GM18870 (cell line): Measurements from ENCODE around the gene SH3RF1.

Experiments used
- ATAC-seq: cut with Tn5 transposase; IDR thresholded peaks from one replicate; pipeline ENCODE4 v1.9.1; 2021; ENCODE audit warnings: moderate library complexity; ENCODE audit not compliant: unreplicated experiment

Gene SH3RF1

DNA sequence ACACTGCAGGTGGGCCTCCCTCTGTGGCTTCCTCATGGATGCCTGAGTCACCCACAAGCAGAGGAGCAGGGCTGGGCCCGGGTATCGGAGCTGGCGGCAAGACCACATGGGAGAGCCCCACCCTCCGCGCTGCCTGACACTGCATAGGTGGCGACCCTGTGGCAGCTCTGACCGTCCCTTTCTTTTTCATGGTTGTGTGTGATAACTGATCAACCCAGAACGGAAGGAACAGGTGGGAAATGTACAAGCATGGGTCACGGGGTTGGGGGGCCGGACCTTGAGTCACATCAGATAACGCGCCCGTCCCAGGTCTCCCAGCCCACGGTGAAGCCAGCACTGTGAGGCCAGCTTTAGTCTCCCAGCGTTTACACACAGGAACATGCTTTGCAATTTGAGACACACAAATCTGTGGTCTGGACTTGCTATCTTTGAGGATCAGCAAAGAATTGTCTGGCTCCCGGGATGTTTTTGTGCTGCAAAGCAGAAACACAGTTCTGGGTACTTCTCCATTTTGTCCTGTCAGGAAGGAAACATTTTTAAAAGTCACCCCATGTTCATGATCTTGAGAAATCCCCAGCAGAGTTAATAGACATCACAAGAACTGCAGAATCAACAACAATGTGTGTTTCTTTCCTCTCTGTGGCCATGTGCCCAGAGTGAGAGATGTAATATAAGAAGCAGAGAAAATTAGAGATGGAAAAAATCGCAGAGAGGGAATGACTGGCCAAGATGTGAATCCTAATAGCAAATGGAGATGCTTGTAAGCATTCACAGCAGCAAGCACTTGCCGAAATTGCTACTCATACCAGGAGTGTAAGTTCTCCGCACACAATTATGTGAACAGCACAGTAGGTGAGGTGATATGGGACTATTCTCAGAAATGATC is 190.6 kb downstream of the SH3RF1 start:
- ATAC-seq = peak; percentile 88

DNA sequence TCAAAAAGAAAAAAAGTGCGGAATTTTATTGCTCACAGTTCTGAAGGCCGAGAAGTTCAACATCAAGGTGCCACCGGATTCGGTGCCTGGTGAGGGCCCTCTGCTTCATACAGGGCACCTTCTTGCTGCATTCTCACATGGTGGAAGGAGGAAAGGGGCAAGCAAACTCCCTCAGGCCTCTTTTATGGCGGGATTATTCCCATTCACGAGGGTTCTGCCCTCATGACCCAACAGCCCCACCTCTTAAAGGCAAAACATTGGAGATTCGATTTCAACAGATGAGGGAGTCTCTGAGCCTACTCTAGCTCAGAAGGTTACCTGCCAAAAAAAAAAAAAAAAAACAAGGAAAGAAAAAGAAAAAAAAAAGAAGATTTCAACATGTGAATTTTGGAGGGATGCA is 196.6 kb downstream of the SH3RF1 start:
- ATAC-seq = no peak

DNA sequence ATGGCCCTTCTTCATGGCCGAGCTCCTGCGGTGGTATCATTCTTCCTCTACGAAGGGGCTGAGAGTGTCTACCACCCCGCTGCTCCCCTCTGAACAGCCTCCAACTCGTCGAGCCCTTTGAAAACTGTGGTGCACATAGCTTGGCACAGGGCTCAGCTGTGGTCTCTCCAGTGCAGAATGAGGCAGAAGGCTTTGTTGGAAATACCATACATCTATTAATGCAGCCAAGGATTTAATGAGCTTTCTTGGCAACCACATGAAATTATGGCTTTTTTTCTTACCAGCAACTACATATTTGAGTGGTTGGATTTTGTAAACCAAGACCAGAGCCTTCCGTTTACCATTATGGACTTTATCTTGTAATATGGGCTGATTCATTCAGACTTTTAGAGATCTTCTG is 199.0 kb downstream of the SH3RF1 start:
- no peak for ATAC-seq

DNA sequence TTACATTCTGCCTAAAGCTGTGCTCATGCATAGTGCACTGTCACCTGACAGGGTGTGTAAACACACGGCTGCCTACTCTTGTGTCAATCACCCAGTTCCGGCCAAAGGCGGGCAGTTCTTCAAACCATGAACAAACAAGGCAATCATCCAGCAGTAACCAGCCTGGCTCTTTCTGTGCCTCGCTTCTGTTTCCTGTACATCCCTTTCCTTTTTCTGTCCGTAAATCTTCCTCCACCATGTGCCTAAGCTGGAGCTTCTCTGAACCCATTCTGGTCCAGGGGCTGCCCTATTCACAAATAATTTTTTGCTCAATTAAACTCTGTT is 199.9 kb downstream of the SH3RF1 start:
- no peak for ATAC-seq

DNA sequence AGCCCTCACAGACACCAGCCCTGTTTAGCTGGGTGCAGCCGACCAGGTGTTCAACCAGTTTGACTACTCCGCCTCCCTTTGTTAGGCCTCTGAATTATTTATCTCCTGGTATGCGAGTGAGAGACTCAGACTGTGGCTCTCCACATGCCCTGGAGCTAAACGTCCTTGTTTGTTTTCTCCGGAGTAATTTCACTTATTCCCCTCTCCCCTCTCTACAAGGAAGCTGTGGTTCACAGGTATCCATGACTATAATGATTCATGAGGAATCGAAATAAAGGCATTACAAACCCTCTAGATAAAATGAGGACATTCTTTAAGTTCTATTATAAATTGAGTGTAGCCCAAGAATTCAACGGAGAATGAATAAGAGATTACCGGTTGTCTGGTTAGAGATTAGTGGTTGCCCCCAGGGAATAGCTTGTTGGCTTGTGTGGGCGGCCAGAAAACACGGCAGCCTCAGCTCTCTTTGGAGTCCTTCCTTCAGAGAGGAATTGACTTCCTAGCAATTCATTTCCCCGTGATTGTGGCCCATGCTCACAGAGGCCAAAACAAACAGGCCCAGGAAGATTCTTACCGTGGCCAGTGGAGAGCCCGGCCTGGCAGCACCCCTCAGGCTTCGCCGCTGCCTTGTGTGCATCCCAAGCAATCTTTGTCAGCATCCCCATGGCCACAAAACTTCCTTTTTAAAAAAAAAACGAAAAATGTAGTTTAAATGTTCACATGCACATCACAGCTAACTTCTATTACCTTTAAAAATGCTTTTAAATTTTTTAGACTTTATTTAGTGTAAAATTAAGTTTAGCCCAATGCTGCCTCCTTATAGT is 200.5 kb downstream of the SH3RF1 start:
- ATAC-seq = no peak

DNA sequence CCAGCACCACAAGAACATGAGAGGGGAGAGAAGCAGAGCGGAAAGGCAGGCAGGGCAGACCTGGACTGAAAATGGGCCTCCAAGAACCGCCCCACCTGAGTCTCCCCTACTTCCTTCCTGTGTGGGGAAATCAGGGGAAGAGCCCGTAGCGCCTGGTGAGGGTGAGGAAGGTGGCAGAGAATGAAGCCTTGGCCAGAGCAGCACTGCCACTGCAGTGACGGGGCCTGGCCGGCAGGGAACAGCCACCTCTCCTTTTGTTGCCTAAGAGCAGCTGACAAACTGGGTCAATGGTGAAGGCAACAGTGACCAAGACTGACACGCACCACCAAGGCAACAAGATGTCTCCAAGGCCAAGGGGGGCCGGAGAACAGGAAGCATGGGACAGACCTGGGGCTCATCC is 202.3 kb downstream of the SH3RF1 start:
- ATAC-seq = no peak

DNA sequence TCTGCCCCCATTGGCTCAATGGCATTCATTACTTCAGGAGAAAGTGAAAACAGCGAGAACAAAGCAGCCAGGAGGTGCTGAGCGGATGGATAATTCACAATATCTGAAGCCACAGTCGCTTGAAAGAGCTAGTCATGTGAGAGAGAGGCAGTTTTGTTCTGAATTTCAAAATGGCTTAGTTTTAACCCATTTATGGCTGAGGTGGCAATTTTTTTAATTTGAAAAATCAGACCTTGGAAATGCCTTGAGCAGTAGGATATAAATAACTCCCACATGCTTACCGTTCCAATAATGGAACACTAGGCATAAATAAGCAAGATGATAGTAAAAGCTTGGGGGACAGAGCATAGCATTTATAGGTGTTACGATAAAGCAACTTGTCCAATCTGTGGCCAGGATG is 203.8 kb downstream of the SH3RF1 start:
- ATAC-seq = no peak

DNA sequence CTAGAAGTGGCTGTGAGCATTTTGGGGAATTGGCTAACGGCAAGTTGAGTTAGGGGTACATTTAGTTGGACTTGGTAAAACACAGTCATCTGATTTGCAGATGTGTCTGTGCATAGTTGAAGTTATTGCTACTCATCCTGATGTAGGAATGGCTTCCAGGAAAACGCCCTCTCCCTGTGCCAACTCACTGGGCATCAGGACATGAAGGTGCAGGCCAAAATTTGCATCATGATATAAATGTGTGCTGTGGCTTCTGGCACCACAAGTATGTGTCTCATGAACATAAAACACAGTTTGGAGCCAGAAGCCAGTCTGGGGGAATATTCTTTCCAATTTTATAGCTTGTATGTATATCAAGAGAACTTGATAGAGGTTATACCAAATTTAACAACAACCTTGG is 206.5 kb downstream of the SH3RF1 start:
- no peak for ATAC-seq

DNA sequence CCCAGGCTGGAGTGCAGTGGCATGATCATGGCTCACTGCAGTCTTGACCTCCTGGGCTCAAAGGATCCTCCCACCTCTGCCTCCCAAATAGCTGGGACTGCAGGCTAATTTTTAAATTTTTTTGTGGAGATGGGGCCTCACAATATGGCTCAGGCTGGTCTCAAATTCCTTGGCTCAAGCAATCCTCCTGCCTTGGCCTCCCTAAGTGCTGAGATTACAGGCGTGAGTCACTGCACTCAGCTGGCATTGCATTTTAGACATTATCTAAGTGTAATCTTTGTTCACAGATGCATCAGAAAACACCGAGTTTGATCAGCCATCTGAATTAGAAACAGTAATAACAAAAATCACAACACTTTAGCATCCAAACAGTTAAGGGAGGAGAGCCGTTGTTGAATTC is 207.3 kb downstream of the SH3RF1 start:
- ATAC-seq = no peak

DNA sequence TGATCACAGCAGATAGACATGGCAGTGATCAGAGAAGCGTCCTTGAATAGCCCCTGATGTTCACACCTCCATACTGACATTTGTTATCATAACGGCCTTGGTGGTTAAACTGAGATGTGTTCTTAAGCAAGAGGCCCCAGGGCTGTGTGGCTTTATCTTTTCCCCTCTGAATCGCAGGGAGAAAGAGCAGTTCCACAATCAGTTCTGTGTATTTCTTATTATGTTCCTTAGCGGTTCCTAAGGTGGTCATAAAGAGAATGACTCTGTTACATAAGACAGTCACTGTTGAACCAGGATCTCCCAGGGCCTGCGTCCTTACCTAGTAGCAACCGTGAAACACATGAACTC is 207.9 kb downstream of the SH3RF1 start:
- no peak for ATAC-seq

DNA sequence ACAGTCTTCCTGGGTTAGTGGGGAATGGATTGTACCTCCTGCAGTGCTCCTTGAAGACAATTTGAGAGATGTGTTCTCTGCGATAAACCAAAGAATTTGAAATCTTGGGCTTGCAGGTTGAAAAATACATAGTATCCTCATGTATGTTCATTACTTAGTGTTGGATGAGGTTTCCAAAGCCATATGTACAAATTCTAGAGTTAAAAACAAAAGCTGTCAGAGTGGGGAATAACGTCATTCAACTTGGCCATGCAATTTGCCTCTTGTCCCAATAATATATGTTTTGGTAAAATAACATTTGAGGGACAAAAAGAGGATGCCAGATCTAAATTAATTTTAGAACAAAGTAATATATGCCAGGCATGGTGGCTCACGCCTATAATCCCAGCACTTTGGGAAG is 209.4 kb downstream of the SH3RF1 start:
- no peak for ATAC-seq

DNA sequence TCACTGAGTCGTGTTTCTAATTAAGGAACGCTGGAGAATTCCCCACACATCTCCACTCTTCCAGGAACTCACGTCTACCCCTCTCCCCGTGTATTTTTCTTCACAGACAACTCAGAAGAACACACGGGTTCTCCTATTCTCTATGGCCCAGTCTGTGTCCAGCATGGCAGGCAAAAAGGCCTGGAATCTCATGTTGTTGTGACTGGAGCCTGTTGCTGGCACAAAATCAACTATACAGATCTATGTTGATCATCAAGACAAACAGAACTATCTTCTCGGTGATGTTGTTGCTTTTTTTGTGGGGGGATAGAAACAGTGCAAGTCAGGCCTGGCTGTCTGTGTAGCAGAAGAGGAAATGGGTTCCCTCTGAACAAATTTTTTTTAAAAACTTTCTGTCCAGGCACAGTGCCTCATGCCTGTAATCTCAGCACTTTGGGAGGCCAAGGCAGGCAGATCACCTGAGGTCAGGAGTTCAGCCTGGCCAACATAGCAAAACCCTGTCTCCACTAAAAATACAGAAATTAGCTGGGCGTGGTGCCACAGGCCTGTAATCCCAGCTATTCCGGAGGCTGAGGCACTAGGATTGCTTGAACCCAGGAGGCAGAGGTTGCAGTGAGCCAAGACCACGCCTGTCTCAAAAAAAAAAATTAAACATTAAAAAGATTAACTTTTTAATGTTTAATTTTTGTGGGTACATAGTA is 210.2 kb downstream of the SH3RF1 start:
- ATAC-seq = no peak

DNA sequence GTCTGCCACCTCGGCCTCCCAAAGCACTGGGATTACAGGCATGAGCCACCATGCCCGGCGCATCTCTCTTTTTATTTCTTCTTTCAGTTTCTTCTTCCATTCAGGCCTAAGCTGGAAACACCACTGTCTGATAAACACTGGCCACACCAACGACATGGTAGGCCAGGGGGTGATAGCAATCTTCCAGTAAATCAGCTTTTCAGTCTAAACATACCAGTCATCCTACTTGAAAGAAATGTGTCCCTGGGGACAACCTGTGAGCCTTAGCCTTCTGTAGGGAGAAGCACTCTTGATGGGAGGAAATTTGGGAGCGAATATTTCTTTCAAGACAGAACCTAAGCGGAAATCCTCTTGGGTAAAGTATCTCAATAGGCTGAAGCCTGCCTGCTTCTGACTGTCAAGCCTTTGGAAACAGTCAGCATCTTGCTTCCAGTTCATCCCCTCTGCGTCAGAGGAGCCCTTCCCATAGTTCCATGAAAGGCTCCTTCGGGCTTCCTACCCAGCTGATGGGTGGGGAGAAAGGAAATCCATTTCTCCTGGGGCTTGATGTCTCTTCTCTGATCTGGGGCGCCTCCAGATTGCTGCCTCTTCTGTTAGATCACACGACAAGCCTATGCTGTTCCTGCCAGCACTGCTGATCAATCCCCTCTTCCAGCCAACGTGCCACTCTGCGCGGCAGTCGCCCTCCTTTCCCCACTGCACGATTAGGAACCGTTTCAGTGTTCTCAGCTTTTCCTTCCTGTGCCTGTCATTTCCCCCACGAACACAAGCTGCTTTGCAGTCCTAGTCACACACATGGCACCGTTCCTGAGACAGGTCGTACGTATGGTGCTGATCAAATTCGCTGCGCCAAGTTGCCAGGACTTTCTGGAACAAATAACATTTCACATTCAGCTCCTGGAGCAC is 211.2 kb downstream of the SH3RF1 start:
- ATAC-seq = no peak

DNA sequence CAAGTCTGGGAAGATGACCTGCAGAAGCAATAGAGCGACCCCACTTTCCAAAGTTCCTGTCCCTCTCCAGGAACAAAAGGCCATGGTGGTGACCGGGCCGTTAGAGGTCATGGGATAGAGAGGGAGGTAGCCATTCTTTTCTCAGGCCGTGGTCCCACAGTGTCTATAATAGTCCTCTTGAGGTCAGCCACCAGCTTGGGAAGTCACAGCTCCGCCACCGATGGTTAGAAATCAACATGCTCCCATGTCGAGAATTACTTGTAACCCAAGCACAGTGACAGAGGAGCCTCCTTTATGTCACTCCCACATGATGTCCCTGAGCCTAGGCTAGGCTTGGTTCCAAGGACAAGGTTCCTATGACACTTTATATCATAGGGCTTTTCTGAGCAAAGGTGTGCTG is 212.4 kb downstream of the SH3RF1 start:
- ATAC-seq = no peak

DNA sequence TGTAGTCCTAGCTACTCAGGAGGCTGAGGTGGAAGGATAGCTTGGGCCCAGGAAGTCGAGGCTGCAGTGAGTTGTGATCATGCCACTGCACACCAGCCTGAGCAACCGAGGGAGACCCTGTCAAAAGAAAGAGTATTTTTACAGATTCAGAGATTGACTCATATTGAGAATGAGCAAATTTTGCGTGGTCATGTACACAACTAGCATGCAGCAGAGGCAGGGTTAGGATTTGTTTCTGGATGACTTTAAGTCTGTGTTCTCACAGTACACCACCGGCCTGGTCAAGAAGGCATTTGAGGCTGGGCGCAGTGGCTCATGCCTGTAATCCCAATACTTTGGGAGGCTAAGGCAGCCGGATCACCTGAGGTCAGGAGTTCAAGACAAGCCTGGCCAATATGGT is 215.9 kb downstream of the SH3RF1 start:
- peak; percentile 83 for ATAC-seq

DNA sequence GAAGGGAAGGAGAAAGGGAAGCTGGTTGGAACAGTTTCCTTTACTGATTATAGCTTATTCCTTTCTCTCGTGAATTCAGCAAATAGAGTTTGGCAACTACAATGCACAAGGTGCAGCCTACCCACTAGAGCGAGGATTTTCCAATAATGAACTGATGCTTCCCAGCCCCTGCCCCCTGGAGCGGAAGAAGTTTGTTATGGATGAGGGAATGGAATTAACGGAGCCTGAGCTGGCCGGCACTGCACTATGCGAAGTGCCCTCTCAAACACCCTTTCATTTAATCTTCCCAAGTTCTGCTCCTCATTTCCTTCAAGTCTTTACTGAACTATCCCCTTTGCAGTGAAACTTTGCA is 218.2 kb downstream of the SH3RF1 start:
- no peak for ATAC-seq

DNA sequence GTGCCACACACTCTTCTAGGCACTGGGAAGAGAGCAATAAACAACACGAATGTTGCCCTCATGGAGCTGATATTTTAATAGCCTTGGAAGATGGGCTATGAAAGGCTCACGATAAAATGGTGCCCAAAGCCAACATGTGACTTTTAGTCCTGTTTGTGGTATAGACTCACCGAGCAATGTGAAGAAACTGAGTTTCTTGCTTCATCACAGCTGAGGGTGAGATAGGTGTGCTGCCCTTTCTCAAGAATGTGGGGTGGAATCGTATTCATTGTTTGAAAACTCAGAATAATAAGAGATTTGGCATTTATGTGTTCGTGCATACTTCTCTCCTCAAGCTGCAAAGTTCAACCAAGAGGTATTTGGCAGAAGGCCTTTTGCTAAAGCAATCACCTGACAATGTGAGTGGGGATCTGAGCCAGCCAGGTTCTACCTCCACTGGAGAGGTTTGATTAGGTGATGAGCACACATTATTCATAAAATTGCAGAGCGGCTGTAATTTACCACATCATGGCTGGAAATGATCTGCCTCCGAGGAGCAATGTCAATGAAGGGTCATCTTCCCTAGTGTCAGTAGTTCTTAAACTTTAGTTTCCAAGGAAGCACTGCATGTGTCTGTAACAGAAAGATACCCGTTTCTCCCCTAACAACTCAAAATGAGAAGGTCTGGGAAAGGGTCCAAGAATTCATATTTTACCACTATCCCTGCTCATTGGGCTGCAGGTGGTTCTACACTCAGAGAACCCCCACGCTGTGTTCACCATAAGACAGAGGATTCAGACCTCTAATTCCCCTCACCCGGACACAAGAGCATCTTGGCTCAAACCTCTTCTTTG is 218.8 kb downstream of the SH3RF1 start:
- ATAC-seq = no peak

DNA sequence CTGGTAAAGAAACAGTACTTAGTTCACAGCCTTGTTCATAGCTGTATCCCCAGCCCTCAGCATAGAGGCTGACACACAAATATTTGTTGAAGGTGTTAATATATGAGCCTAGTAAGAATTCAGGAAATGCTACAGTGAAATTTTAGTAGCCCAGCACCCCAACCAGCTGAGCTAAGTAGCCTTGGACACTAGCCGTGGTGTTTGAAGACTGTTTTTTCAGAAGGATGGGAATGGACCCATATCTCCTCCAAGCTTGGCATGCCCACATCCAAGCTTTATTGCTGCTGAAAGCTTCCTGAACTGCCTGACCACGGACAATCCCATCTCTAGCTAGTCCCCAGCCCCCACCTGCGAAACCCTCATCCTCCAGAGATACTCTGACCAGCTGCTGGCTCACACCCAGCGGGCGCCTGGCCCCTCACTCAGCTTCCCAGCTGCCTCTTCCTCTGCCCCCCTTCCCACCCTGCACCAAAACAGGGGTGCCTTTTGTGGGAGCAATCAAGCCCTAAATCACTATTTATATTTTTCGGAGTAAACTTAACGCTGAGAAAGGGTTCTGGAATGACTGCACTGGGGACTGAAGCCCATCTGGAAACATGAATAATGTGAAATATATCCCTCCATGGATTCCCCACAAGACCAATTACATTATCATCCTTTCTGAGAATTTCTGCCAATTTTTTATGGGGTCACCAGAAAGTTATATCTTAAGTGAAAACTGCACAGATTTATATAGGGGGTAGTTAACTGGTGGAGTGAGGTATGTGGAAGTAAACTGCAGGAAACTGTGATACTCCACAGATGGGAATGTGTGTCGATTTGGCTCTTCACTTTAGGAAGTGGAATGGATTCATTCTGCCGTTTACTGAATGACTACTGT is 219.6 kb downstream of the SH3RF1 start:
- no peak for ATAC-seq

DNA sequence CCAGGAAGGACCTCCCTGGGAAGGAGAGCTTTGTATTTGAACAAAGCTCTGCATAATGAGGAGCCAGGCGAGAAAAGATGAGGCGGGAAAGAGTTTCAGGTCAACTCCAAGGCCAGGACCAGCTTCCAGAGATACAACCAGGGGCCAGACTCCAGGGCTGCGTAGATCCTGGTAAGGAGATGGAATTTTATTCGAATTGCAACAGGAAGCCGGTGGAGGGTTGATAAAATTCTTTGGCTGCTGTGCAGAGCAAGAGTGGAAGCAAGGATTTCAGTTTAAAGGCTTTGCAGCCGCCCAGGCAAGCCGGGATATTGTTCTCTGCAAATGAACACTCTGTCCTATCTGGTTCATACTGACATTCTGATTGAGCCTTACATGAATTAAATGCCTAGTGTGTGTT is 220.5 kb downstream of the SH3RF1 start:
- no peak for ATAC-seq
